GM18508 (cell line): ENCODE data around the gene CEACAM18.
"Not testable (repeated sequence)": the region's sequence is repeated elsewhere in the genome, so short reads cannot be mapped to it uniquely, and the experiment has no call there.

ENCODE experiments used
- ATAC-seq: cut with Tn5 transposase; IDR thresholded peaks from one replicate; pipeline ENCODE4 v1.9.1; 2021; ENCODE audit warnings: moderate number of reproducible peaks; ENCODE audit not compliant: insufficient read depth, unreplicated experiment

CEACAM18 gene

DNA sequence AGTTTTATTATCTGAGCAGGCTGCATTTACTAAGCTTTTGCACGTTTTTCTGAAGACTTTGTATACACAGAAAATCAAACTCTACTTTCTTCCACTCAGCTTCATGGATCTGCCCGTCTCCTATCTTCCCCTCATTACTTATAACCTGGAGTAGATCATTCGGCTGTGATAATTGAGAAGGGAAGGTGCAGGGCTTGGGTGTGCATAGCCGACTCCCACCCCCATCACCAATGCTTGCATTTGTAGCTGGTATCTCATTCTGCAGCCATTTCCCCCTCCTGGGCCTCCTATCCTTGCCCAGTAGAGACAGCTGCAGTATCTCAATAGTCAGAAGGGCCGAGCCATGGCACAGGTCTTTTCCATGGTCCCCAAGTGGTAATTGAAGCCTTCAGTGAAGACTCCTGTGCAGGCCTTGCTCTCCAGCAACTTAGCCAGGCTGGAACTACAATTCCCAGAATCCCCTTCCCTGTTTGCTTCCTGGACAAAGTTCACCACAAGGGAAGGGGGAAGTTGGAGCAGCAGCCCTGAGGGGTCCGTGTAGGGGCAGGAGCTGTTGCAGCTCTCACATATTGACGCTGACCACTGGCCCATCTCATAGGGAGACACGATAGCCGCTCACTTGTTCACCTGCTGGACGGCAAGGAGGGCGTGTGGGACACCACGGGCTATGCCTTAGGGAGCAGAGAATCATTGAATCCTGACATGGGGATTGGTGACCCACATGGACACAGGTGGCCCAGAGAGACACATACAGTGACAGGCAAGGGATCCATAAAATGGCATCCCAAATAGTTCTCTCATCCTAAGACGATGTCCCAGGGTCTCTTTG lies 18.0 kb upstream of the CEACAM18 start:
- no peak for ATAC-seq

DNA sequence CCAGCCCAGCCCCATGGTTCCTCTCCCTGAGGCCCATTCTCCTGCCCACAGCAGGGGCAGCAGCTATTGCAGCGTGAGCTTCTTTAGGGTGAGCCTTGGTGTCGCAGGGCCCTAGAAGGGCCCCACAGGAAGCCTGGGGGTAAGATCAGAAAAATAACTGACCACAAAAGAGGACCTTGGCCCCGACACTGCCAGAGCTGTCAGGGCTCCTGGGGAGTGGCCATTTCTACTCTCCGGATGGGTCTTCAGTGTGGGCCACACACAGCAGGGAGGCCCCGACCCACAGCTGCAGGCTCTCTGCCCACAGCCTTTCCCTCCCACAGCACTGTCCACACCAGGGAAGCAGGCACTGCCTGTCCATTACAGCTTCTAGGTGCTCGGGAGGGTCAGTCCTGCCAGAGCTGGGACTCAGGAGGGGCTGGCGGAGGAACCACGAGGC lies 16.6 kb upstream of the CEACAM18 start:
- ATAC-seq = no peak

DNA sequence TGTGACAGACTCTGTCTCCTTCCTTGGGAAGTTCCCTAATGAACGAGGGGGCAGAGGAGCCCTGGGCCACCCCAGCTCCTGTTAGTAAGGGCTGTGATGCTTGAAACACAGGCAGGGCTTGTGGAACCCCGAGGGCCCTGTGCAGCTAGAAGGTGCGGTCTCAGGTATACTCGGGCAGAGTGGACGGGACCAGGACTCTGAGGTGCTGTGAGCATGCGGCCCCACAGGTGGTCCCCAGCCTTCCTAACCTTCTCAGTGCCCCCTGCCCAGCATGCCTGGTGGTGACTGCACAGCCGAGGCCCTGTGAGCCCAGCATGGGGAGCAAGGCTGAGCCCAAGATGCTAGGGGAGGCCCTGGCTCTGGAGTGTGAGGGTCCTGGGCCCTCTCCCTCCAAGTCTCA lies 16.1 kb upstream of the CEACAM18 start:
- ATAC-seq = no peak

DNA sequence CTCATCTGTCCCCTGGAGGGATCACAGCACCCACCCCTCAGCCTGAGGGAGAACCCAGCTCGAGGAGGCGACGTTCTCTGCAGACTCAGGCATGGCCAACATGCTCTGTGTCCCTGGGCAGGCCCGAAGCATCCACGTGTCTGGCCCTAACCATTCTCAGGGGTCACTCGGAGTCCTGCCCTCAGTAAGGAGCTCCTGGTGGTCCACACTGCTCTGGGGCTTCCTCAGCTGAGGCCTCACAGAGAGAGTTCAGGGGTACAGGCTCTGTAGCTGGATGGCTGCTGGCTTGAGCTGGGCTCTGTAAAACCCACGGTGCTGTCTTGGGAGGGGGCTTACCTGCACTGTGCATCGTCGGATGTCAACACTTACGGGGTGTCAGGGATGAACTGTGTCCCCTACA lies 15.7 kb upstream of the CEACAM18 start:
- ATAC-seq = no peak

DNA sequence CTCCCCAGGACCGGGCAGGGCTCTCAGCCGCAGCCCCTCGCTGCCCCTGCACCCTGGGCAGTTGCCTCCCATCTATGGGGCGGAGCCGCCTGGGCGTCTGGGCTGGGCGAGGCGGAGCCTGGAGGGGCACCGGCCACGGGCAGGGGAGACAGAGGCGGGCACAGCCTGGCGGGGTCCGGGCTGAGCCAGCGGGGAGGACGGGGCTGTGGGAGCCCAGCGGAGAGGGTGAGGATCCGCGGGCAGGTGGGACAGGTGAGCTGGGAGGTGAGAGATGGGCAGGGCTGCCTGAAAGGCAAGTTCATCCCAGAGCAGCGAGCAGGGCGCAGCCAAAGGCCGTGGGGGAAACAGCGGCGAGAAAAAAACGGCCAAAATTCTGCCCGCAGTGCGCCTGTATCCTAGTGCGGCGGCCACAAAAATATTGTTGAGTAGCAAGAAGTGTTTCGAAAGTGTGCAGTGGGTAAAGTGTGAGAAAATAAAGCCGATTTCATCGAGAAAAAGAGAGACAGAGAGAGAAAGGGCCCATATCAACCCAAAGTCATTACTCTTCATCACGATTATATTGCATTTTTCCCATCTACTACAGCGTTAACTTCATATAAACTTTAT lies 14.3 kb upstream of the CEACAM18 start:
- not testable (repeated sequence) for ATAC-seq

DNA sequence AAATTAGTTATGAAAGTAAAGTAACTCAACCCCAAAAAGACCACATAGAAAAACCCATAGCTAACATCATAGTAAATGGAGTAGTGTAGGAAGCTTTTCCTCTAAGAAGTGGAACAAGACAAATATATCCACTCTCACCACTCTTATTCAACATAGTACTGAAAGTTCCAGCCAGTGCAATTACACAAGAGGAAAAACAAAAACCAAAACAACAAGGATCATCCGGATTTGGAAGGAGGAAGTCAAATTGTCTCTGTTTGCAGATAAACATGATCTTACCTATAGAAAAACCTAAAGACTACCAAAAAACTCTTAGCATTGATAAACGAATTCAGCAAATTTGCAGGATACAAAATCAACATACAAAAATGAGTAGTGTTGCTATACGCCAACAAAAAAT lies 11.6 kb upstream of the CEACAM18 start:
- ATAC-seq = no peak

DNA sequence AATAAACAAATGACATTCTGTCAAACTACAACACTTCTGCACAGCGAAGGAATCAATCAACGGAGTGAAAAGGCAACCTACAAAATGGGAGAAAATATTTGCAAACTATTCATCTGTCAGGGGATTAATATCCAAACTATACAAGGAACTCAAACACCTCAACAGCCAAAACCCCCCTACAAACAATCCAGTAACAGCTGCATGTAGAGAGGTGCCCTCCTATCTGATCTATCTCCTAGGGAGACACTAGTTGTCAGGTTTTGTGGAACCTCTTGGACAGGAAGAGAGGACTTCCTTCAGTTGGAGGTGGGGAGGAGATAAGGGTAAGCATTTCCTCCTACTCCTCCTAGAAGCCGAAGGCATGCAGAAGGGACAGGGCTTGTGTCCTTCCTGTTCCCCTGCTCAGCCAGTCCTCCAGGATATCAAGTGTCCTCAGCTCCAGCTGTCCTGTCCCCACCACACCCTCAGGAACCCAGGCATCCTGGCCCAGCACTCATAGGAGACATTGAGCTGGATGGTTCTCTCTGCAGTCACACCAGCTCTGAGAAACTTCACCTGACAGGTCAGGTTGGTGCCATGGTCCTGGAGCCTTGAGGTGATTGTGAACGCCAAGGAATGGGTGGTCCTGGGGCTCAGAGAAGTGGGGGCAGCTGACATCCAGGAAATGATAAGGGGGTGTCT lies 10.3 kb upstream of the CEACAM18 start:
- no peak for ATAC-seq

DNA sequence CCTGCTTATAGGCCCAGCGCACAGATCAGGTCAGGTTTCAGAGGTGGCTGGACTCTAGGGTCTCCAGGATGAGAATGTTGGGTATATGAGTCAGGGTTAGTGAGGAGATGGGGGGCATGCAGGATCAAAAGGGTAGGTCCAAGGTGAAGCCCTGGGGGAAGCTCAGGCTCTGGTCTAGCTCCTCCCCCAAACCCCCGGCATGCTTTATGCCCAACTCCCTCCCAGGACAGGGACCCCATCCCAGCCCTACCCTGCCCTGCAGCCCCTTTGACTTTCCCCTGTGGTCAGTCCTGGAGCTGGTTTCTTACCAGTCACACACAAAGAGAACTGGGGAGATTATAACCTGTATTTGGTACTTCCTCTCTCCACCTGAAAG lies 9.8 kb upstream of the CEACAM18 start:
- no peak for ATAC-seq

DNA sequence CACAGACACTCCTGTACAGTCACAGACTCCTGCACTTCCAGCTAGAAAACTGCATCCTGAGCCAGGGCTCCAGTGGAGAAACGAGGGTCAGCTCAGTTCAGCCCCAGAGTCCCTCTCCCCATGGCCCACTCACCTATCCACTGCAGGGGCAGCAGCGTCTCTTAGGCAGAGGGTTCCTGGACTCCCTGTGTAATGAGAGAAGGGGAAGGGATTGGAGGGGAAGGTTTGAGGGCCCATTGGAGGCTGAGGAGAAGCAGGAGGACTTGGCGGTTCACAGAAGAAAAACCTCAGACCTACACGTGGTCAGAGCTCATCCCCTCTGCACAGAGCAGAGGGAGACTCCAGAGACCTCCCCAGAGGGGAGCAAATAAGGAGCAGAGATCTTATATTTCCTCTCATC lies 9.2 kb upstream of the CEACAM18 start:
- no peak for ATAC-seq

DNA sequence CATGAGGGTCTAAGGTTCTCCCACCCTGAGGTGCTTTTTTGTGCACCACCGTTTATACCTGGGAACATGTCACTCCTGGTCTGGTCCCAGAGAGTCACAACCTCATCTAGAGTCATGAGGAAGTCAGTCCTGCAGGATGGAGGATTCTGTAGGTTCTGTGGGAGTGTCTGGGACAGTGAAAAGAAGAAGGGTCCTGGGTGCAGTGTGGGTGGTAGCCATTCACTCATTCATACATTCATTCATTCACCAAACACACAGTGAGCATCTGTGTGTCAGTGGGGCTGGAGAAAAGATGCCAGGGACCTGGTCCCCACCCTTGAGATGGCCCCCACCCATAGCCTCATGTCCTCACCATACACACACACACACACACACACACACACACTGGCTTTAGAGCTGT lies 8.7 kb upstream of the CEACAM18 start:
- no peak for ATAC-seq

DNA sequence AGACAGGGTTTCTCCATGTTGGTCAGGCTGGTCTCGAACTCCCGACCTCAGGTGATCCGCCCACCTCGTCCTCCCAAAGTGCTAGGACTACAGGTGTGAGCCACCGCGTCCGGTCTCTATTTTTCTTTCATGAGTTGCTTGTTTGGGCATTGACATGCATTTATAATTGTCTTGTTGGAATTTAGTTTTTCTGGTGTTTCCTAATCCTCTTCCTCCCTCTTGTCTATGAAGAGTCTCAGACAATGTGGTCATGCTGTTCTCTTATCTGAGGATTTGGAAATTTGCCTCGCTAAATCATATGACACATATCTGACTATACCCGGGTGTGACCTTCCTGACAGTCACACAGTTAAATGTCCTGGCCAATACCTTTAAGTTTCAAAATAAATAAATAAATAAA lies 7.4 kb upstream of the CEACAM18 start:
- ATAC-seq = no peak

DNA sequence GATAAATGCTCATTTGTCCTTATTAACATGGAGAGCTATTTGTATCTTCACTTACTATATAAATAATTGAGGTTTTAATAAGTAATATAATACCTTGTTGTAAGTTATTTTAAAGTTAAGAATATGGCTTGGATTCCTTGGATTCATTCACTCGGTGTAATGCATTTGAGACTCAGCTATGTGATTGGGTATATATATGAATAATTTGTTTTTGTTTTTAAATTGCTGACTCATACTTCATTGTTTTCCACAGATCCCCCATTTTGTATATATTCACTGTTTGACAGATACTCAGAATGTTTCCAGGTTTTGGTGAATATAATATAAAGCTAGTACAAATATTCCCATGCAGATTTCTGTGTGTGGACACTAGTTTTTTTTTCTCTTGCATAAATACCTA lies 6.8 kb upstream of the CEACAM18 start:
- ATAC-seq = no peak

DNA sequence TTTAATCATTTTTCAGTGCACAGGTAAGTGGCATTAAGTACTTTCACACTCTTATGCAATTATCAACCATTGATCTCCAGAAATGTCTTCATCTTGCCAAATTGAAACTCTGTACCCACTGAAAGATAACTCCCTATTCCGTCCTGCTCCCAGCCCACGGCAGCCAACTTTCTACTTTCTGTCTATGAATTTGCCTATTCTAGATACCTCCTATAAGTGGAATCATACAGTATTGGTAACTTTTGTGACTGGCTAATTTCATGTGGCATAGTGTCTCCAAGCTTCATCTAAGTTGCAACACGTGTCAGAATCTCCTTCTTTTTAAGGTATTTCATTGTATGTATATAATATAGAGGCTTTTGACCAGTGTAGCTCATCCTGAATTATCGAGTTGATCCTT lies 5.7 kb upstream of the CEACAM18 start:
- no peak for ATAC-seq

DNA sequence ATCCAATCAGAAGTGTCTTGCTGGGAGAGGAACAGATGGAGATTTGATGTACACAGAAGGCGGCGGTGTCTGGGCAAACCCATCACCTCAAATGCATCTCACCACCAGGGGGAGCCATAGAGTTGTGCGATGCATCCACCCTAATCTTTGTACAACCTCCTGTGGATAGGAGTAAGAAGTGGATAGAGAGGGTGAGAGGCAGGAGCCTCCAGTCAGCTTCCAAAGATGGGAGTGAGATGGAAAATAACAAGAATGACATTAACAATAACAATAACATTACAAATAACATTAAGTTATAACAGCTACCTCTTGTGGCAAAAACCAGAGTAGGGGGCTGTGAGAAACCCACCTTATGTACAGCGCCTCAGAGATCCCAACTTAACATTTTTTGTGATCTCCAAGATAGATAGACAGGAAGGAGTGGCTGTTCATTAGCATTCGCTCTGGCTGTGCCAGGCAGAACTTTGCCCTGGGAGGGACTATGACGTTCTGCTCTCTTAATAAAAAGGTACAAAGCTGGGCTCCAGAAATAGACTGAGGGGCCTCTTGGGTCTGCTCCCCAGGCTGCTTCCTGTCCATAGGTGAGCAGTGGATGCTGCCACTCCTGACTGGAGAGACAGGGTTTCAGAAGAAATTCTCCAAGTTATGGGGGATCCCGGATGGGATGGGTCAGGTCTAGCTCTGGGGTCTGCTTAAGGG lies 5.2 kb upstream of the CEACAM18 start:
- ATAC-seq = no peak

DNA sequence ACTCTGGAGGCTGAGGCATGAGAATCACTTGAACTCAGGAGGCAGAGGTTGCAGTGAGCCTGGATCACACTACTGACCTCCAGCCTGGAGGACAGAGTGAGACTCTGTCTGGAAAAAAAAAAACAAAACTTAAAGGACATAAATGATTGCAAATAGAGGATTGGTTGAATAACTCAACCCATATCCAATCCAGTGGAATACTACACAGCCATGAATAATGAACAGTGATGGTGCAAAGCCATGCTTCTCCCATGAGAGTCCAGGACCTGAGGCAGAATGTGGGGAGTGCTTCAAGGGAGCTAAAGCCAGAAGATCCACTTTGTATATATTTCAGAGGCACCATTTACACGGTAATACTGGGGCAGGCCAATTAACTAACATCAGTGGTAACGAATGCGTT lies 2.2 kb upstream of the CEACAM18 start:
- no peak for ATAC-seq

DNA sequence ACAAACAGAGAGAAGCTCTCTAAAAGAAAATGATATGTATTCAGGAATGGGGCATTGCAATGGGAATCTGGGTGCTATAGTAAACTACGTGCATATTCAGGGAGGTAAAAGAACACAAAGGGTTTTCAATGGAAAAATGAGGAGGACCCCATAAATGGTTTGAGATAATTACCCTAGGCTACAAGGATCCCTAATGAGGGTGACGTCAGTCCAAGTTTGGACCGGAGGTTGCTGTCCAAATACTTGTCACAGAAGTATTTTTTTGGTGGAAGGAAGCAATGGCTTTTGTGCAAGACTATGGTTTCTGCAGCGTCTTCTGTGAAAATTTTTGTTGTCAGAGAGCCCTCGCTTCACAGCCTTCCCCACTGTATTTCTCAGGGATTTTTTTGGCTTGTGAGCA lies 995 bp upstream of the CEACAM18 start:
- ATAC-seq = no peak

DNA sequence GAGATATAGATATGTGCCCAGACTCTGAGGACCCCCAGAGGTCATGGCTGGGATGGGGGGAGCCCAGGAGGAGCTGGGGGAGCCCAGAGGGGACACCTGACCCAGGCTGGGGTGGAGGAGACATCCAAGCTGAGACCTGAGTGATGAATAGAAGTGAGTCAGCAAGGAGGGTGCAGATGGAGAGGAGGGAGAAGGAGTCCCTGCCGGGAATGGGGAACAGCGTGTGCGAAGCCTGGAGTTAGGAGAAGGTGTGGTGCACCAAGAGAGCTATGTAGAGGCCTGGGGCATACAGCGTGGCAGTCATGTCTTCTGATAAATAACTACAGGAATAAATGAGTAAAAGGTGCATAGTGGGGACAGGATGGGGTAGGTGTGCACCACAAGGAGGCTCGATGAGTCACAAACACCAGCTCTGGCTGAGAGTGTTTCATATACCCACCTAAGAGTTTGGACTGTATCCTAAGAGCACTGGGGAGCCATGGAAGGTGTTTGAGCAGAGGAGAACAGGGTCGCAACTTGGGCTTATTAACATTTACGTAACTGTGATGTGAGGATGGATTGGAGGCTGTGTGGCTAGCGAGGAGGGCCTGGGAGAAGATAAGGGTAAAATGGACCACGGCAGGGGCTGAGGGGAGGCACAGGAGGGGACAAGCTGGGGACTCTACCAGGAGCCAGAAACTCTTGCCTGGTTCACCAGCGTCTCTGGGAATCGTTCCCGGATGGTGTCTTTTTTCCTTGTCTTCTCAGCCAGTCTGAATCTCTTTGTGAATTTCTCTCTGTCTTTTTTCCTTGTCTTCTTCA lies 1.4 kb downstream of the CEACAM18 start:
- ATAC-seq = no peak

DNA sequence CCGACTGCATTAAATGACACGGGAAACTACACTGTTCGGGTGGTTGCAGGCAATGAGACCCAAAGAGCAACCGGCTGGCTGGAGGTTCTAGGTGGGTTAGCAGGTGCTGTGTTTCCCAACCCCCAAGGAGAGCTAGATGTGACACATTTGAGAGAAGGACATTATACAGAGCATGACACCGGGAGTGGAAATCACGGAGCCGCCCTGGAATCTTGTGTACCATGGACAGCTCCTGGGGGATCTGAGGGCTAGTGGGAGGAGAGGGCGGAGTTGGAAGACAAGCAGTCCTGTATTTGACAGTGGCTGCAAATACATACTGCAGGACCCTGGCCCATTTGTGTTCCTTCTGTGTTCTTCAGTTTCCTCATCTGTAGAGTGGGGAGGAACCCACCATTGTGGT lies 2.3 kb downstream of the CEACAM18 start:
- ATAC-seq = no peak

DNA sequence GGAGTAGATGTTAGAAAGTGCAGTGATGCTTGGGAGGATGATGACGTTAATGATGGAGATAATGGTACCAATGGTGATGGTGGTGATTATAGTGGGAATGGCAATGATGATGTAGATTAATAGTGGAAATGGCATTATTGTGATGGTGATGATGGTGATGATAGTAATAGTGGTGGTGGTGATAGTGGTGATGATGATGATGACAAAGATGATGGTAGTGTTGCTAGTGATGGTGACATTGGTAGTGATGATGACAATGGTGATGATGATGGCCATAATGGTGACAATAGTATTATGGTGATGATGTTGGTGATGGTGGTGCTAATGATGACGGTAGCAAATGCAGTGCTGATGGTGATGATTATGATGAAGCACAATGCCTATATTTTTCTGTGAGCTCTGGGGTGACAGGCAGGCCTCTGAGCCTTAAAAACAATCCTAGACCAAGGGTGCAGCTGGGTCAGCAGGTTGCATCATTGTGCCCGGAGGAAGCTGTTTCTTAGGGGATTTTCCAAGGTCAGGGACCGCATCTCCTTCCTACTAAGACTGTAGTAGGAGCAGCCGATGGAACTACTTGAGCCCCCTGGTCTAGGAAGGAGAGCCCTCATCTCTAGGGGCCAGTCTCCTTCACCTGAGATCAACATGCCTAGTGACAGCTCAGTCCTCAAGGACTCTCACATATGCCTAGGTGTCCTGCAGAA lies 7.8 kb downstream of the CEACAM18 start:
- no peak for ATAC-seq

DNA sequence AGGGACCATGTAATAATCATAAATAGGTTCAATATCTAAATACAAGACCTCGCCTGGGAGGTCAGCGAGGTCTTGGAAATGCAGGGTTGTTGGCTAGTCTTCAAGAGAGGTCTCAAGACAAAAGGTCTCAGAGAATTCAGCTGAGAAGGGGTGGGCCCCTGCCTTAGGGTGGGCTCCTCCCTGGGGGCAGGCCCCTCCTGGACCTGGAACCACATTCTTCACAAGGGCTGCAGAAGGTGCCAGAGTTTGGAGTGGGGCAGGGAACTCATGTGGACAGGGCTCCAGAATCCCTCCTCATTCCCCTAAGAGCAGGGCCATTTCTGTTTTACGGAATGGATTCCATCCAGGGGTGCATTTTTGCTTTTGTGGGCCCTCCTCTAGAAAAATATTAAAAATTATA lies 10.2 kb downstream of the CEACAM18 start:
- ATAC-seq = no peak
